ENCODE measurements around the gene PTPRN2.

- TF ChIP-seq CTCF (IDR thresholded peaks at IDR 0.05): no peak
- no peak for TF ChIP-seq POLR2A (IDR thresholded peaks at IDR 0.05)
These were observed 800.3 kb downstream of the PTPRN2 start for GRCh38 chr7:157787275-157787701.
